Kidney glomerular epithelial cell (primary cell): ENCODE results near the gene MKI67.

Experiments used
- DNase-seq: peaks from one replicate; lab custom pipeline; 2025; lab: John Stamatoyannopoulos, UW

MKI67 gene

DNA sequence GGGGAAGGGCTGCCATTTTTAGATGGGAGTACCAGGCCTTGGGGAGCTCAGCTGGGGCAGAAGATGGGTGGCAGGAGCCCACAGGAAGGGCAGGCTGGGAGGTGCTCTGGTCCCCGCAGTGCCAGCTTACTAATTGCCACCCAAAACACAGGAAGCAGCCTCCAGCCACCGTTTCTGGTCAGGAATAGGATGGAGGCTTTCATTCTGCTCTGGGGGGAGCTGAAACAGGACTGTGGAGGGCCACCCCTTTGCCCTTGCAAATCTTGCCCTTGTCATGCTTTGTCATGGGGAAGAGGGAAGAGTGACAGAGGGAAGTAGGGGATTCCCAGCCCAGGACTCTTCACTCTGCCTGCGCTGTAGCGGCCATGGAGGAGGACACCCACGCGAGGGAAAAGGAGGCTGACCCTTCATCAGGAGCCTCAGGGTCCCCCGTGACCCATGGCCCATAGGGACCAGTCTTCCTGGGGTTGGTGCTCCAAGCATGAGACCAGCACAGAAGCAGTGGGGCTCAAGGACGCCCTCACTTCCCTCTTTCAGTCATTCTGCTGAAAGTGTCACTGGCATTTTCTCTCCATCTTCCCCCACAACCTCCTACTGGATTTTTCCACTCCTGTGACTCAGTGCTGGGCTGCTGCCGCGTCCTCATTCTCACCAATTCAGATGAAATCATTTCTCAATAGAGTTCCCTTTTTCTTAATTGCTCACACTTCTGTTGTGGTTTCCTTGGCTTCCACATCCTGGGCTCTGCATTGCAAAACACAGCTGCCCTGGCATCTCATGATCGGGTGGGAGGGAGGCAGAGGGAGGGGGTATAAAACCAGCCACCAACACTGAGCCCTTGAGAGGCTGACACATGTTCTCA lies 61.9 kb downstream of the MKI67 start:
- DNase-seq: peak; percentile 74

DNA sequence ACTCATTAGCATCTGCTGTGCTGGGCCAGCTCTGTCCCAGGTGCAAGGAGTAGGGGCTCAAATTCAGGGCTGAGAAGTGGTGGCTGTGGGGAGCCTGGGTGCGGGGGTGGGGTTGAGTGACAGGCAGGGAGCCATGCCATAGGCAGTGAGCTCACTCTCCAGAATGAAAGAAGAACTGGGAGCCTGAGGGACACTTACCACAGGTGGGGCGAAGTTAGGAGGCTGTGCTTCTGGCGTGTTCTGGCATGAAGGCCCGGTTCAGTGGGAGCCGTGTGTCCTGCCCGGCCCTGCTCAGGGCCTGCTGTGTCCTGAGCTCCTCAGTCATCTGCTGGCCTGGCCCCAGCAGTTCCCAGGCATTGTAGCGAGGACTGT lies 62.5 kb downstream of the MKI67 start:
- no peak for DNase-seq

DNA sequence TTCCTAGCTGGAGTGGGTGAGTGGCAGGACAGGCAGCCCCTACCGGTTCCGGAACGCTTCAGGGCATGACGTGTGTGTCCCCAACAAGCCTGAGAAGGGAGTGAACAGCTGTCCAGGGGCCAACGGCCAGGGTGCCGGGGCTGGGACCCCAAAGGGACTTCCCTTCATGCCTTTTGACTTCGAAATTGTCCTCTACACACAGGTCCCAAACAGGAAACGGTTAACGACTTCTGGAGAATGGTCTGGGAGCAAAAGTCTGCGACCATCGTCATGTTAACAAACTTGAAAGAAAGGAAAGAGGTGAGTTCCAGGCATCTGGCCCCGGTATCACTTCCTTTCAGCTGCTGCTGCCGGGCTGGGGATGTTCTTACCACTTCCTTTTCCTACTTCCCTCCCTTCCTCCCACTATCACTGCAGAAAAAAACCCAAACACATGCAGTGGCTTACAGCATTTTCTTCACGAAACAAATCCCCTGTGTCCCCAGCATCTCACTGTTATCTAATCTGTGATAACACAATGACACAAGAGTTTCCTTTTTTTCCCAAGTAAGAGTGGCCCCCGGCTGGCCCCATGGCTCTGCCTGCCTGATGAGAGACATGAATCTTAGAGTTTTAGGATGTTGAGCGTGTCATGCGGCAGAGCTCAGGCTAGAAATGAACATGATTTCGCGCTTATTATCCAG lies 63.2 kb downstream of the MKI67 start:
- DNase-seq: no peak

DNA sequence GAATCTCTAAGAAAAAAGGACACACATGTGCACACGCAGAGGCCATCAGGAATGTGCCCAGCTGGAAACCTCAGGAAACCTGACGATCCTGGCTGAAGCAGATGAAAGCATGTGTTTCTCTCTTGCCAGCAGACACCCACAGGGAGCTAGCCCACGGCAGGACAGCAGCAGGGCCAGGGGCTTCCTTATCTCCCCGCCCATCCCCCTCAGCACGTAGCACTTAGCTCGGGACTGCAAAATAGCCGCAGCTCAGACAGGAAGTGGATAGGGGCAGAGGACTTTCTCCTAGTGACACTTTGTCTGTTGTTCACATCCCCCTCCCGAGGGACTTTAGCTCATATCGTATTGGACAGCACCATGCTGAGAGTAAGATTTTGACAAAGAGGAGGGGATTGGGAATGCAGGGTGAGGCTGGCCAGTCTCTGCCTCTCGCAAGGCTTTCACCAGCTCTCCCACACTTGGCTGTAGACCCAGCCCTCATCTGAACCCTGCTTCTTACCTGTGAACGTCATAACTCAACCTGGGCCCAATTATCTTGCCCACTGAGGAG lies 63.8 kb downstream of the MKI67 start:
- DNase-seq: no peak

DNA sequence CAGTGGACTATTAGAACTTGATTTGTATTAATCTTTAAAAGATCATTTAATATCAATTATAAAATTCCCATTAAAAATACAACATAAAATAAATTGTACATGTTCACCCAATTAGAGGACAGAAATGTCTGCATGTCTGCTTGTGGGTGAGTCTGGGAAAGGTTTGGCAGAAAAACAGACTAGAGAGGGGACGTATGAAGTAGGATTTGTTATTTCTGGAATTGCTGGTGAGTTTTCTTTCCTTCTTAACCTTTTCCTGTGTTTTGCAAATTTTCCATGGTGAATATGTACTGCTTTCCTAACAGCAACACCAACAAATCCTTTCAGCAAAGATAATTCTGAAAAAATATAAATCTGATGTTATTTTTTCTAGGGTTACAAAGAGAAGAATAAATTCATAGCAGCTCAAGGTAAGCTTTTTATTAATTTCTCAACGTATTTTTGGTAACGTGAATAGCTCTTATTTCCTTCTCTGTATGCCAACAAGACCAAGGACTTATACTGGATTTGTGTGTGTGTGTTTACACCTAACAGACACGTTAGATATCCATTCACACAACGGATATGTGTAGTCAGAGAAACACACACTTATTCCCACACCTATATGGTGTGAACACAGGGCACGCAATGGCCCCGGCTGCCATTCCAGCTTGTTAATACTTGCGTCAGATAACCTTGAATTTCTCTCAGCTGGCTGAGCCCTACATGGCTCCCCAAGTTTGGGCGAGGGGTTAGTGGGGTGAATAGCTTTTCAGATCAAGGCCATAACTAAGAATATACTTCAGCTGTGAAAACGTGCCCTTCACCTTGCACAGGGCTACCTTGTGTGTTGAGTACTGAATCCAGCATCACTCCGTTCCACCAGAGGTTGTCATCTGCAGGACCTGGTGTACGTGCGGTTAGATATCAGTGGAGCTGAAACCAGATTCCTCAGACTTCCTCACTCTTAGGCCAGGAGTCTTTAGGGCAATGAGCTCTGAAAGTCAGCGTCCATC lies 64.6 kb downstream of the MKI67 start:
- no peak for DNase-seq

DNA sequence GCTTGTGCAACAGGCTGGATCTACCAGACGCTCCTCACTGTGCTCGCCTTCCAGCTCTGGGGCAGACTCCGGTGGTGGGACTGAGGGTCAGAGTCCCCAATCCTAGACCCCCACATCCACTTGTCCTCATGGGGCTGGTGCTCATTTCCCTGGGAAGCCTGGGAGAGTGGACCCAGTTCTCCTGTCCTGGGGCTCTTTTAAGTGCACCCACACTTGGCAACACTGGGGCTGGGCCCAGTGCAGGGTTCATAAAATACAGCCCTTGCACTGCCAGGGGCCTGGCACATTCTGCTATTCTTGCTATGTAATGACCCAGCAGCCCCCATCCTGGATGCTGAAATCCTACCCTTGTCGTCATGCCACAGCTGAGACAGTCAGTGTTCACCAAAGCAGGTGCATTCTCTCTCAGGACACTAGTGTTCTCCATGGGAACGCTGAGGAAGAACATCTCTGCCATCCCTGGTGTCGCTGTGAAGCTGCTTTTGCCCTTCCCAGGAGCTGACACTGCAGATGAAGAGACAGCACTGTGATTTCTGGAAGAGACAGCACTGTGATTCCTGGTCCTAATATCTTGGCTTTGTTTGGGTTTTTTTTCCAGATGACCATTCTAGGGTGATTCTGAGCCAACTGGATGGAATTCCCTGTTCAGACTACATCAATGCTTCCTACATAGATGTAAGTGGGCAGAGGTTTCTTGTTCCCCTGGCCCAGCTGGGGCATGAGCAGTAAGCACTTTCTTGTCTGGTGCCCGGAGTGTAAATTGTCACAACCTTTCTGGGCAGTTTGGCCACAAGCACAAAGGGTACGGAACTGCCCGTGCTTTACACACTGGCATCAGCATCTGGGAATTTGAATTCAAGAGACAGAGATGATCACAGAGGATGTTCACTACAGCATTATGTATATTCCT lies 65.6 kb downstream of the MKI67 start:
- no peak for DNase-seq

DNA sequence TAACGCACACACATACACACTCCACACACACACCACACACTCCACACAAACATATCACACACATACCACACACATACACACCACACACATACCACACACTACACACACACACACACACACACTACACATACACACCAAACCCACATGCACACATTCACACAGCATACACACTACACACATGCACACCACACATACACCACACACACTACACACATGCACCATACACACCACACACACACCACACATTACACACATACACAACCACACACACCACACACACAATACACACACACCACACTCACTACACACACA lies 66.3 kb downstream of the MKI67 start:
- no peak for DNase-seq

DNA sequence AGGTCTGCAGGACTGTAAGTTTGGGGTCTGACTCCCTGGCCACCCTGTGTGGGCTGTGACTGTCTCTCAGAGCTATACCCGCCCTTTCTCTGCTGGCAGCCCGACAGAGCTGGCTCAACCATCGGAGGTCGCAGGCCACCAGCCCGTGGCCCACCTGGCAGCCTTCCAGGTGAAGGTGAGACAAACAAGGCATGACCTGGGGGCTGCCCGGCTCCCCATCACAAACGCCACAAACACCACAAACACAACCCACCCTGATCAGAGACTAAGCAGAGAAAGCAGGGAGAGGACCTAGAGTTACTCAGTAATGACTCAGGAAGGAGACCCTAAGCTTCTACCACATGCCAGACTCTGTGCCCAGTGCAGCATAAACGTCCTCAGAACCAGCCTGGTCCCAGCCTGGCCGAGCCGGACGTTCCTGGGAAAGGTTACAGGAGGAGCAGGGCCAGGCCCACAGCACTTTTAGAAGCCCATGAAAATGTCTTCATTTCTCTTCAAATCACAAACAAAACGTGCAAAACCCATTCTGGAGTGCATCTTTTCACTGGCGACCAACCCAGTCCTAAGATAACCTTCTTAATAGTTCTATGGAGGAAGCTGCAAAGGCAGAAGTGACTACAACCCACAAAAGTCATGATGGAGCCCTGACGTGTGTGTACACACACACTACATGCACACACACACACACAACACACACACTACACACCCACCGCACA lies 66.8 kb downstream of the MKI67 start:
- no peak for DNase-seq

DNA sequence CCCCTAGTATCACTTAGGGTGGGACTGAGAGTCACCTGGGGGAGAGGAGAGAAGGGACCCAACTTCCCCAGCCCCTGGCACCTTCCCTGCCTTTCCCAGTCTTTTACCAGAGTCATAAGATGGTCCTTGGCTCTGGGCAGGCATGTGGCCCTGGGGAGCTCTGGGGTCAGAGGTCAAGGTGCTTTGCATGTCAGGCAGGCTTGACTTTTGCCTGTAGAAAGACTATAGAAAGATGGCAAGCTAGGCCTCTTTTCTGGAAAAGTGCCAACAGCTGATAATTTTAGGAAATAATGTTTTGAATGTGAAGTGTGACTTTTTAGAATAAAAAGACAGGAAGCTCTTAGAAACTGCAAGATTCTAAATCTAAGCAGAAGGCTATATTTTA lies 67.5 kb downstream of the MKI67 start:
- no peak for DNase-seq

DNA sequence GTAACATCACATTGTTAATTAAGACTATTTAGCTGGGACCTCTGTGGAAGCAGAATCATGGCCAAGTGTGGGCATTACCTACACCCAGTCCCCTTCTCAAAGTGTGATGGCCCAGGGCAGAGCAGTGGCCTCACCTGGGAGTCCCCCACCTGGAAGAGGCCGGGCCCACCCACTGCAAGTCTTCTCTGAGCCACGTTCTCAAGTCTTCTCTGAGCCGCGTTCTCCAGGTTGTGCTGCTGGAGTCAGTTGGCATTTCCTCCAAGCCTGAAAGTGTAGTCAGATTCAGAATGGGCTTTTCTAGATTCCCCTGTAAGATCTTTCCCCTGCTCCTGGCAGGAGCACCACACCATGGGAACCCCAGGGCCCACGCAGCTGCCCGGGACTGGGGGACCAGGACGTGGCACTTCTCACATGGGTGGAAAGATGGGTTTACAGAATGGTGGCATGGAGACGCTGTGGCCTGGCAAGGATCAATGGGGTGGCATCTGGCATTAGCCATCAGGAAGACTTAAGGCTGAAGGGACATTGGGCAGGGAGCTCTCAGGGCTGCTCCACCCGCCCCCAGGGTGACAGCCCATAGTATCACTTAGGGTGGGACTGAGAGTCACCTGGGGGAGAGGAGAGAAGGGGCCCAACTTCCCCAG lies 68.0 kb downstream of the MKI67 start:
- DNase-seq: no peak

DNA sequence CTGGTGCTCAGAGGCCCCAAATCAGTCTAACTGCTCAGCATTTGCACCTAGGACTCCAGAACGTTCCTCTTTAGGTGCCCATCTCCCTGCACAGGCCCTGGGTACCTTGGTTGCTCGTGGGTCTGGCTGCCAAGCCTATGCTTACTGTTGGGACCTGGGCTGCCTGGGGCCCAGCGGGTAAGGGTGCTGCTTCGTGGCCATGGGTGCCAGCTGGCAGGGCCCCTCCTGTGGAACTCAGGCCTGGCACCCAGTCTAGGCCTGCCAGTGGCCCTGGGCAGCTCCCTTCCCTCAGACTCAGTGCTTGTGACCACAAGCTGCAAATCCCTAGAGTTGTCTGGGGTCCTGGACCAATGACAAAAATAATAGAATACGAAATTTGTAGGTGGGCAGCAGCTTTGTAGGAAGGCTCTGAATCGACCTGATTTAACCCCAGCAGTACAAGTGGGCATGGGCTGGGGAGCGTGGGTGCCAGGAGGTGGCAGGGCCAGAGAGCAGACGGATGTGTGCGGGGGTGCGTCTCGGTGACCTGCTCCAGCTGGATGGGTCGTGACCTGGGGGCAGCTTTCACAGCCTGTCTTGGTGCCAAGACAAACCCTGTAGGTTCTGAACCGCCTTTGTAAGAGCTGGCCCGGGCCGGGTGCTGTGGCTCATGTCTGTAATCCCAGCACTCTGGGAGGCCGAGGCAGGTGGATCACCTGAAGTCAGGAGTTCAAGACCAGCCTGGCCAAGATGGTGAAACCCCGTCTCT lies 69.7 kb downstream of the MKI67 start:
- DNase-seq: no peak

DNA sequence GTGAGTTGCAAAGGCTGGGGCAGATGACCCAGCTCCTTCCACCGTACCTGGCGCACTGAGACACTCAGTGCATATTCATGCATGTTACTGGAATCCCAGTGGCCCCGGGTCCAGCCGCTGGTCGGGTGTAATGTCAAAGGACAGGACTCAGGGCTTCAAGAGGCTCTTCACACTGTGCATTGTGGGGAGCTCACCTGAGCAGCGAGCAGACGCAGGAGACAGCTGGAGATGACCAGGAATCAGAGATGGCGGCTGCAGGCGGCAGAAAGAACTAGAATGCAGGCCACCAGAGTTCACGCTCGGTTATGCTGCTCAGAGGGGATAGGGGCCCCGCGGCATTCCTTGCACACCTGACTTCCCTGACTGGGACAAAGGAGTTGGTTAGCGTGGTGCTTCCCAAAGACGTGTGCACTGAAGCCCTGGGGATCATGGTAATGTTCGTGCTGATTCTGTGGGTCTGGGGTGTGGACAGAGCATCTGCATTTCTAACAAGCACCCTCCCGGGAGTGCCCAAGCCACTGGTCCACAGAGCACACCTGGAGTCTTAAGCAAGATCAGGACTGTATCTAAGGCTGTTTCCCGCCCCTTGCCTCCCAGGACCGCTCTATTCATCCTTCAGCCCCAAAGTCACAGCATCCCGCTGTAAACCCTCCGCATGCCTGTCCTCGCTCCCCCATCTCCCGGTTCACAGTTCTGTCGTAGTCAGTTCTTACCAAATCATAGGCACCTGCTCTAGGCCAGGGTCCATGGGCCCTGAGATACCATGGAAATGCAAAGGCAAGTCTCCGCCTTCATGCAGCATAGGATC lies 71.0 kb downstream of the MKI67 start:
- DNase-seq: no peak

DNA sequence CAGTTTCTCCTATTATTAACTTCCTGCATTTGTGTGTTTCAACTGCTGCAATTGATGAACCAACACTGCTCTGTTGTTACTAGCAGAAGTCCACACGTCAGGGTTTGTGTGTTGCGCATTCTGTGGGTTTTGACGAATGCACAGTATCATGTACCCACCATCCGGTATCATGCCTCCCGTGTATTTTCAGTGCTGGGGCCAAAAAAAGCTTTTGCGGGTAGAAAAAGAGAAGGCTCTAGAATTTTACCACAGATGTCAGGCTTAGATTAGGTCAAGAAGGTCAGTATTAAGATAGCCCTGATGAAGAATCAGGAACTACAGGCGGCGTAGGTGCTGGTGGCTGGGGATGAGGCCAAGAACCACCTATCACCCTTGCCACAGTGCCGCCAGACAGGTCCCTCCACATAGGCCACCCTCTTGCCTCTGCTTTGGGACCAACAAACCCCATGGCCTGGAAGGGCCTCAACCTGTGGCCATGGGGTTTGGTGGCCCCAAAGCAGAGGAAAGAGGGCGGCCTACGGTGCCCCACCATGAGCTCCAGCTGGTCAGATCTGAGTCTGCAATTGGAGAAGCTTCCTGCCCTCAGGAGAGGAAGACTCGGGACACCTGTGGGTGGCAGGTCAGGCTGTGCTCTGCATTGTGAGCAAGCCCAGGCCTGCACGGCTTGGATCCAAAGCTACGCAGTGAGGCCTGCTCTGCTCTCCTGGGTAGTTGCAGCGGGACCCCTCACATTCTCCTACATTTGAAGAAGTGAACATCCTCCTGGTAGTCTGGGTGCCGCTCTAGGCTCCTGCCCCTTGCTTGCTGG lies 71.9 kb downstream of the MKI67 start:
- no peak for DNase-seq

DNA sequence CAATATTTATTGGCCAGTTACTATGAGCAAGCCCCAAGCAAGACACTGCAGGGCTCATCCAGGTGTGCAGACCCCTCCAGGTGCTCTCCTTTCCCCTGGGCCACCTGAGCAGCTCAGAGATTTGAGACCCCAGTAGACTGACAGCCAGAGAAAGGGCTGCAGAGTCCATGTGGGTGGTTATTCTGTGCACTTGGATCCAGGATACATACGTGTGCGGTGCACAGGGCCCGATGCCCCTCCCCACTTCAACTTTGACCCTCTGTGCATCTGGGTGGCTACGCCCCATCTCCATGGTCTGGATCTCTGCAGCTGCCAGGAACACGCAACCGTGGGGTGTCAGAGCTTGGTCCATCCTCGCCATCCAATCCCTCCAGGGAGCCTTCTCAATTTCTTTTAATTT lies 72.9 kb downstream of the MKI67 start:
- DNase-seq: no peak

DNA sequence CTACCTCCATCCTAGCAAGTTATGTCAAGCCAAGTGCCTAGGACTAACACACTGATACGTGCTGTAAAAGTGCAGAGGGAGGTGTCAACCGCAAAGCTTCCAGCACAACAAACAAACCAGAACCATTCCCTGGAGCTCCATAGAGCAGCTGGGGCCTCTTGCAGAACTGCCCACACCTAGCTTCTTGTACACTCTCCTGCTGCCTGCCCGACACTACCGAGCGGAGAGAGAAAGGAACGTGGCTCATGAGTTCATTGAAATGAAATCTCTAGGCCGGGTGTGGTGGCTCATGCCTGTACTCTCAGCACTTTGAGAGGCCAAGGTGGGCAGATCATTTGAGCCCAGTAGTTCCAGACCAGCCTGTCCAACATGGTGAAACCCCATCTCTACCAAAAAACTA lies 73.5 kb downstream of the MKI67 start:
- DNase-seq: no peak

DNA sequence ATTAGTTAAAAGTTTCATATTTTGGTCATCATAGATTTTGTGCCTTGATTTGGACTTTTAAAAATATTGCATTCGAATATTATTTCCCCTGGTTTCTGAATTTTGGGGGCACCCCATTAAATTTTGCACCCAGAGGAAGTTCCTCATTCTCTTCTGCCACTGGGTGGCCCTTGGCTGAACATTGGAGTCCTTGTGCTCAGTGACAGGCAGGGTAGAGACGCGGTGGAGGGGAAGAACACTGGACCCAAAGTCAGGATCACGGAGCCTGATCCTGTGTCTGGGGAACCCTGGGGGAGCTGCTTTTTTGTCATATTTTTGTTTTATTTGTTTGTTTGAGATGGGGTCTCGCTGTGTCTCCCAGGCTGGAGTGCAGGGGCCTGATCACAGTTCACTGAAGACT lies 74.7 kb downstream of the MKI67 start:
- DNase-seq: no peak

DNA sequence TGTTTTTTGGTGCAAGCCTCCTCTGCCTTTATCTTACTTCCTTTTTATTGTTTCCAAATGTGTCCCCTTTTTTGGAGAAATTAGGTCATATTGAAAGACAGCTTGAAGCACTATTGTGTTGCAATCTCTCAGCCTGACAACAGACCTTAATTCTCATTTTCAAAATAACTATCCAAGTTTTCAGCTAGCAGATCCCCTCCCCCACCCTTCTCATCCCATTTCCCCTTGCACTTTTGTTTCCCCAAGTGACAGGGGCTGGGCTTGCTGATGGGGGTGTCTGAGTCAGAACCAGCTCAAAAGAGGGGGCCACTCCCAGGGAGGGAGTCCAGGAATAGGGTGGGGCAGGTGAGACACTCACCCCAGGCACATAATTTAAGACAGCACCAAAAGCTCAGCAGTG lies 75.3 kb downstream of the MKI67 start:
- DNase-seq: no peak

DNA sequence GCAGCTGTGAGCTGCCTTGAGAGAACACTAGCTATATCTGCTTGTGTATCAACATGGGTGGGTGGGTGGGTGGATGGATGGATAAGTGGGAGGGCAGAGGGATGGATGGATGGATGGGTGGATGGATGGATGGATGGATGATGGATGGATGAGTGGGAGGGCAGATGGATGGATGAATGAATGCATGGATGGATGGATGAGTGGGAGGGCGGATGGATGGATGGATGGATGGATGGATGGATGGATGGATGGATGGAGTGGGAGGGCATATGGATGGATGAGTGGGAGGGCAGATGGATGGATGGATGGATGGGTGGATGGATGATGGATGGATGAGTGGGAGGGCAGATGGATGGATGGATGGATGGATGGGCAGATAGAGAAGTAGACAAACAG lies 76.1 kb downstream of the MKI67 start:
- no peak for DNase-seq
